D341Med (cell line): ENCODE data around the gene PHACTR3.

ENCODE experiments used
- DNase-seq: peaks from one replicate; pipeline ENCODE4 v3.0.0; 2012; ENCODE audit warnings: low spot score

Gene PHACTR3

DNA sequence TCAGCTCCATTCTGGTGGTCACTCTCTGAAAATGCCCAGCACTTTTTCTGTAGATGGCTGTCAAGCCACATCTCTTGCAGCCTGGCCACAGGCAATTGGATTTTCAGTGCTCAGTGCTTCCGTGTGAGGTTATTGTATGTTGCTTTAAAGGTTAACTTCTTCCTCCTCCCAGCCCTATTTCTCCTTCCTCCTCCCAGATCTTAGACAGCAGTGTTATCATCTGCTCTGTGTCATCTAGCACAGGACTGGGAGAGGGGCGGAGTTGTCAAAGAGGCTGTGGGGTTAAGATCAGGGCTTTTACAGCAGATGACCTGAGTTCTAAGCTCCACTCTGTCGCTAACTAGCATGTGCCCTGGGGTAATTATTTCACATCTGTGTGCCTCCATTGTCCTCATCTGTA is 129.0 kb downstream of the PHACTR3 start:
- DNase-seq, result no peak

DNA sequence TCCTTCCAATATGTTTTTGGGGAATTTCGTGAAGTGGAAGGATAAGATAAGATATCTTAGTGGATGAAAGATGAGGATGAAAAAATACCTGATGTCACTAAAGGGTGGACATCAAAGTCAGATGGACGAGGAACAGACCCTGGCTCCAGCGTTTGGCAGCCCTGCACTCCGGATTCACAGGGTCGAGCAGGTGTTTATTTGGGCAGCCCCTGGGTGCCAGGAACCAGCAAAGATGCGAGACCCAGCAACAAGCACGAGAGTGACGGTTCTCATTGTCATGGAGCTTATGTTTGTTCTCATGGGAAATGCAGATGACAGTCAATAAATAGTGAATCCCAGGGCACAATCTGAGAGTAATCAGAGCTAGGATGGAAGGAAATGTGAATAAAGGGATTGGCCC is 131.1 kb downstream of the PHACTR3 start:
- no peak for DNase-seq

DNA sequence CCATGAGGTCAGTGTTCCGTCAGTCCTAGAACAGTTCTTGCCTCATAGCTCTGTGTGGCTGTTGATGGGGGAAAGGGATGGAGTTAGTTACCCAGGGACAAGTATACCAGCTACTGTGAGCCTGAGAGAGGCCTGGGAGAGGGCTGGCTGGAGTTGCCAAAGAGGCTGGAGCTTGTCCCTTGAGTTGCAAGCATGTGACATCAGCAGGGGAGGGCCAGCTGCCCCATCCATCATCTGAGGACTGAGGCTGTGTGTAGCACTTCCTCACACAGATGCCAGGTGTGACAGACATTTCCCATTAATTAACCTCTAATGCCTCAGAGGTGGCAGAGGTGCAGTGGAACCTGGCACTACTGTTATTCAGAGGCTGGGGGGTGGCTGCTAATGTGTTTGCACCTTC is 131.6 kb downstream of the PHACTR3 start:
- DNase-seq, result no peak

DNA sequence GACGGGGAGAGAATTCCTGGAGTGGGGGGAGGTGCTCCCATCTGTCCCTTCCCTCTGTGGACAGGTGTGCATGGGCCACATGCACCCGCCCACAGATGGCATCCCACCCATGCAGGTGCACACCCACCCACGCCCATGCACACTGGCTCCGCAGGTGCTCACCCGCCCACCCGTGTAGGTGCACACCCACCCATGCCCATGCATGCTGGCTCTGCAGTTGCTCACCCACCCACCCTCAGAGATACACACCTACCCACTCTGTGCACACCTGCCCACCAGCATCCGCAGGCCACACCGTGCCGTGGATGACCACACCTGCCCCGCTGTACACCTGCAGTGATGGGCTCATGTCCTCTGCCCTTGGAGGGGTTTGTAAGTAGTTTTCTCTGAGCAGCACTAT is 132.0 kb downstream of the PHACTR3 start:
- DNase-seq, result no peak

DNA sequence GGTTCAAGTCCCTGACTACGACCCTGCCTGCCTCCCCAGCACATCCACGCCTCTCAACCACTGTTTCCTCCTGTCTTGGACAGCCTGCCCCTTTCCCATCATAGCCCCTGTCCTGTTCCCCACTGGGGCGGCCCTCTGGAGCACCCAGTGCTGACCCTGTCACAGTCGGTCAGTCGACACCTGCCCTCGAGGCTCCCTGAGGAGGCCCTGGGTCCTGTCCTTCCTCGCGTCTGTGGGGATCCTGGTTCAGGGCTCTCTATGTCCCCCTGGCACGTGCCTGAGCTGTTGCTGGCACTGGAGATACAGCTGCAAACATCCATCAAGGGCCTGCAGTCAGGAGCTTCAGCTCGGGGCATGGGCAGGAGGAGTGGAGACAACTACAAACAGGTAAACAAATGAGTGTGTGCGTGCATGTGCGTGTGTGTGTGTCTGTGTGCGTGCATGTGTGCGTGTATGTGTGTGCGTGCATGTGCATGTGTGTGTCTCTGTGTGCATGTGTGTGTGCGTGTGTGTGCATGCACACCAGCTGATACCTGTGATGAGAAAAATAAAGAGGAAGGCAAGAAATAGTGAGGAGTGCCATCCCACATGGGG is 132.8 kb downstream of the PHACTR3 start:
- DNase-seq, result no peak

DNA sequence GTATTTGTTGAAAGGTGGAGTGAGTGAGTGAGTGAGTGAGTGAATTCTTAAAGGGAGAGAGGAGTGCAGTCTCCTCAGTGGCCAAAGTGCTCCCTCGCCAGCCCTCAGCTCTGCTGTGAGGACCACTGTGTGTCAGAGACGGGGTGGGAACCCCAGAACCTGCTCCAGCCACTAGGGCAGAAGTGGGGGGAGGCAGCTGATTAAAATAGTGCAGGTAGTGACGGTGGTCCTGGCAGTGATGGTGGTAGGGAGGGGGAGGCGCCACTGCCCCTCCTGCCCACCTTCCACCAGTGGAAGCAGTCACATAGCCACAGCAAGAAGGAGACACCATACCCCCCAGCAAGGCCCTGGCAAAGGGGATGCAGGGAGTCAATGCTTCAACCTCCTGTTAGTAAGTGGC is 133.5 kb downstream of the PHACTR3 start:
- no peak for DNase-seq

DNA sequence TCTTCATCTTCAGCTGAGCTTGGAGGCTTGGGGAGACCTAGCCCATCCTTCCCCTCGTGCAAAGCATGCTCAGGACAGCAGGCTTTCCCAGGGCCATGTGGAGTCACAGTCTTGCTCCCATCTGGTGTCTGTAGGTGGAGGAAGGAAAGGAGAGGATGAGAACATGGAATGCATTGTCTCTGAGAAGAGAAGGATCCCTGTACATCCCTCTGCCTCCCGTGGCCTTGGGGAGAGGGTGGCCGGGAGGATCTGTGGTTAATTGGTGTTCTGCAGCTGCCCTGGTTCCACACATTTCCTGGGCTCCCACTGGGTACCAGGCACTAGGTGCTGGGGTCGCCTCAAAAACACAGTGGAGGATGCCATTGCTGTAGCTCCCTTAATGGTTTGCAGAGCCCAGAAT is 134.5 kb downstream of the PHACTR3 start:
- DNase-seq, result no peak

DNA sequence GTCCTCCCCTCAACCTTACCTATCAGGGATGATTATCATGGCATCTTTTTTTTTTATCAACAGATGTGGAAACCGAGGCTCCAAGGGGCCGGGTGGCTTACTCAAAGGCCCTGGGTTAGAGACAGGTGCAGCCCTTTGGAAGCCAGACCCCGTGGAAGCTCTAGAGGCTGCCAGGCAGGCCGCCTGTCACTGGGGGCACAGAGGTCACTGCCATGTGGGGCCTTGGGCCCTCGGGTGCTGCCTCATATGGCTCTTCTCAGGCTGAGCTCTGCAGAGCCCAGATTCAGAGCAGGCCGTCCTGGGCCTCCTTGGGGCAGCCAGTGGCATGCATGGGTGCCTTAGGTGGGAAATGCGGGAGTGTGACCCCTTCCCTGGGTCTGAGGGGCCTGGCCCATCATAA is 136.3 kb downstream of the PHACTR3 start:
- DNase-seq, result no peak

DNA sequence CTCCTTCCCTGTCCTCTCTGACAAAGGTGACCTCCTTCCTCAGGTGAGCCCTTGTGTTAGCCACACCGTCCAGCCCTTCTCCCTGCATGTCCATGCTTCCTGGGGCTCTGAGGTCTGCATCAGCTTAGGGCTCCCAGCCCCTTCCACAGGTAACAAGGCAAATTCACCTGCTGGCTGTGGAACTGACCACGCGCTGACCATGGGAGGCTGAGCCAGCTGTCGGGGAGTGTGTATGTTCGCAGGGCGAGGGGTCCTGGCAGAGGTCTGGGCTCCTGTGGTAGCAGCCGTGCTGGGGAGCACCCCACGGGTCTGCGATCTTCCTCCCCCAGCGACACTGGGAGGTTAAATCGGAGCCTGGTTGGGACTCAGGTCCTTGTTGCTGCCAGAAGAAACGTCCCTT is 136.7 kb downstream of the PHACTR3 start:
- DNase-seq, result no peak

DNA sequence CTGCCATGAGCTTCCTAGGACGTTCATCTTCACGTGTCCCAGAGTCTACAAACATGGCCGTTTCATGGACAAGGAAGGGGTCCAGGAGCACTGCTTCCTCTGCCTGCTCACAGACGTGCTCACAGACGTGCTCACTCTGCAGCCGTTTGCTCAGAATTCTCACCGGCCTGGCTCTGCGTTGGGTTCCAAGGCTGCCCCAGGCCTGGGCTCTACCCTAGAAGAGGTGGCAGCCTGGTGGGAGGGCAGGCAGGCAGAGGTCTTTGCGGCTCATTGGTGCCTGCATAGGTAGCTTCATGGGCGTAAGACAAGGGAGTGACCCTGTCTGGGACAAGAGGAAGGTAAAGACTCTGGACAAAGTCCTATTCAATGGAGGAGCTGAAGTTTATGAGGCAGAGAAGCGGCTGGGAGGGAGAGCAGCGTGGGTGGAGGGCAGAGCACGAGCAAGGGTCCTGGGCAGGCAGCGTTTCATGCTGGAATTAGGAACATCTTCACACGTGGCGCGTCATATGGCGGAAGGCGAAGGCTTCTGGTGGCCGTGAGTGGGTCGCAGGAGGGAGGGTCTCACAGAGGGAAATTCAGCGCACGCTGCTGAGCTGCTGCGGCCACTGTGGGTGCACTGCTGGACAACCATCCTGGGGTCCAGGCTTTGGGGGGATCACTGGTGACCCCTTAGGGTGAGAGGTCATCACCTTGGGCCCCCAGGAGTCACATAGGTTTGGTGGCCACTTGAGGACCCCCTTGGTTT is 138.2 kb downstream of the PHACTR3 start:
- DNase-seq, result no peak

DNA sequence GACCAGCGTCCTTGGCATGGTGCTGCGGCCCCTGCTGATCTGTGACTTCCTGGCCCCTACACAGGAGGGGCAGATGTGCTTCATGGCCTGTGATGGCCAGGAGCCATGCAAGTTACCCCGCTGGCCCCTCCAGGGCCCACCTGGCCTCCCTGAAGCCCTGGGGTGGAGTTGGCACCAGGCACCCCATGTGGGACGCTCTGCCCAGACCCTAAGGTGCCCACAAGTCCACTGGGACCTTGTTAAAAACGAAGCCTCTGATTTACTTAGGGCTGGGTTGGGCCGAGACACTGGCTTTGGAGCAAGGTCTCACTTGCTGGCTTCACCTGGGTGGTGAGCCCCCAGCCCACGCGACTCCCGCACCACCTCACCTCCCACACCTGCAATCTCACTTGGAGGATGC is 139.0 kb downstream of the PHACTR3 start:
- no peak for DNase-seq

DNA sequence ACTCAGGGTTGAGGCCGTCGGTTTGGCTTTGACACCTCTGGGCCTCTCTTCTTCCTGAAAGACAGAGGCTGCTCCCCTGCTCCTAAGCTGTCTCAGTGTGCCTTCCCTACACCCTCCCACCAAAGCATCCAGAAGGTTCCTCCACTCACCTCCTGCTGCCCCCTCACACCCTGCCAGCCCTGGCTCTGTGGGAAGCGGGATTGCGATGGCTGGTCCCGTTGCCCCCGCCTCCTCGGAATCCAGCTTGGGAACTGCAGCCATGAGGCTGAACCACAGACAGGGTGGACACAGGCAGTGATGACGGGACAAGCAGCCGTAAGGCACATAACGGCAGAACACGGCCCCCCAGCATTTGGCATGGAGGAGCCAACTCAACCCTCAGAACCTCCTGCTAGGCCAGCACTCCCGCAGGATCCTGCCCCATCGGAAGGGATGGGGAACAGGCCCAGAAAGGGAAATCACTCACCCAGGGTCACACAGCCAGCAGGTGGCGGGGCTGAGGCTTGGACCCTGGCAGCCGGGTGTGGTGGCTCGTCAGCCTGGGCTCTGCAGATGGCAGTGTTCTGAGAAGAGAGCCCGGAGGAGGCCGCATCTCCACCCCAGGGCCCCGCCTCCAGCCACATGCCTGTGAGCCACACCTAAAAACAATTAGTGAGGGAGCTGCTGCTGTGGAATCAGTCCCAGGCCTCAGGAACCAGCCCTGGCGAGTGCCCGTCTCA is 139.6 kb downstream of the PHACTR3 start:
- DNase-seq, result no peak

DNA sequence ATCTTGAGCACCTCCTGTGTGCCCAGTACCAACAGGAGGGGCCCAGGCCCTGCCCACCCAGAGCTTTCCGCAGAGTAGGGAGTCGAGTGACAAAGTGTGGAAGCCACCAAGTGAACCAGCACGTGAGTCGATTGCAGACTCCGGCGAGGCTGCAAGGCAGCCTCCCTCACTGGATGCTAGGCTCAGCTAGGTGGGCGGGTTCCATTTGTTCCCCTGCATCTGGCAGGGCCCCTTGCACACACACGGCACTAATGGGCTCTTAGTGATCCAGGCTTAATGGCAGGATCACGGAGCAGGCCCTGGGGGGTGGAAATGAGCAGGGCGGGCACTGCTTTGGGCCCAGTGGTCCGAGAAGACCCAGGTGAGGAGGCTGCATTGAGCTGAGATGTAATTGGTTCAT is 140.4 kb downstream of the PHACTR3 start:
- no peak for DNase-seq

DNA sequence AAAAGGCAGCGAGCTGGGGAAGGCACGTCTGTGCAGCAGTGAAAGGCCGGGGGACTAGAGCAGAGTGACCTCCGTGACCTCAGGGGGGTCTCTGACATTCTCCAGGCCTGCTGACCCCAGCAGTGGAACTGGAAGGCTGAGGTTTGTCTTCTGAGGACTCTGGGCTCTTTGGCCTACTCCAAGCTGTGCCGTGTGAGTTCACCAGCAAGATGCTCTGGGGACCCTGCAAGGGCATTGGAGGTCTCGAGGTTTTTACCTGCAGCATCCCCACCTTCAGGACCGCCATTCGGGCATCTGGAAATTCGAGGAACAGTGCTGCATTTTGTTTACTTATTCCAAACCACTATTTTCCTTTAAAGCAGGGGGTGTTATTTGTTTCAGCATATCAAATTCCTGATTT is 140.9 kb downstream of the PHACTR3 start:
- no peak for DNase-seq

DNA sequence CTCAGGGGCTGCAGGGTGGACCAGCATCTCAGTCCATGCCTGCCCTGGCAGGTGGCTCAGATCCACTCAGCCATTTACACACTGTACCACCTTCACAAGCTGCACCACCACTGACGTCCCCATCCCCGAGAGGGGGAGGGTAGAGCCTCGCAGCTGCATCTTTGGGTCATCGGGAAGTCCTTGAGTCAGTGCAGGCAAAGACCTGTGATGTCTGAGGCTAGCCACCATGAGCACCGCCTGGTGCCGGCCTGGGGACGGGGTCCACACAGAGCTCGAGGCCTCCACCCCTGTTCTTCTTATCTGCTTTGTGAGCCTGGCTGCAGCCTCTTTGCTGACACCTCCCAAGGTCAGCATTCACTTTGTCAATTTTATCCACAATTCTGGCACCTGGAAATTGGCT is 141.4 kb downstream of the PHACTR3 start:
- no peak for DNase-seq

DNA sequence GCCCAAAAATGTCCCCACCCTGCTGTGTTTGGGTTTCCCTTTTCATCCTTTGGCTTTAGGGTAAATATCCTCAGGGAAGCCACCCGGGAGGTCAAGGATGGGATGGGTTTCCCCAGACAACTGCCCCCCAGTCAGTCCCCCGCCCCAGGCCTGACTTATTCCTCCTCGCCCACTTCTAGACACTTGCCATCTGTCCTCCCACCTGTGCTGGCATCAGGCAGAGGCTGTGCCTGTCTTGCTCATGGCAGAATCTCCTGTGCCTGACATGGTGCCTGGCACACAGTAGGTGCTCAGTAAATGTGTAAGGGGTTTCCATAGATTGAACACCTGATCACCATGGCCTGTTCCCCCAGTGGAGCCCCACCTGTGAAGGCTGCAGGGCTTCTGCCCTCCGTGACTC is 141.8 kb downstream of the PHACTR3 start:
- no peak for DNase-seq

DNA sequence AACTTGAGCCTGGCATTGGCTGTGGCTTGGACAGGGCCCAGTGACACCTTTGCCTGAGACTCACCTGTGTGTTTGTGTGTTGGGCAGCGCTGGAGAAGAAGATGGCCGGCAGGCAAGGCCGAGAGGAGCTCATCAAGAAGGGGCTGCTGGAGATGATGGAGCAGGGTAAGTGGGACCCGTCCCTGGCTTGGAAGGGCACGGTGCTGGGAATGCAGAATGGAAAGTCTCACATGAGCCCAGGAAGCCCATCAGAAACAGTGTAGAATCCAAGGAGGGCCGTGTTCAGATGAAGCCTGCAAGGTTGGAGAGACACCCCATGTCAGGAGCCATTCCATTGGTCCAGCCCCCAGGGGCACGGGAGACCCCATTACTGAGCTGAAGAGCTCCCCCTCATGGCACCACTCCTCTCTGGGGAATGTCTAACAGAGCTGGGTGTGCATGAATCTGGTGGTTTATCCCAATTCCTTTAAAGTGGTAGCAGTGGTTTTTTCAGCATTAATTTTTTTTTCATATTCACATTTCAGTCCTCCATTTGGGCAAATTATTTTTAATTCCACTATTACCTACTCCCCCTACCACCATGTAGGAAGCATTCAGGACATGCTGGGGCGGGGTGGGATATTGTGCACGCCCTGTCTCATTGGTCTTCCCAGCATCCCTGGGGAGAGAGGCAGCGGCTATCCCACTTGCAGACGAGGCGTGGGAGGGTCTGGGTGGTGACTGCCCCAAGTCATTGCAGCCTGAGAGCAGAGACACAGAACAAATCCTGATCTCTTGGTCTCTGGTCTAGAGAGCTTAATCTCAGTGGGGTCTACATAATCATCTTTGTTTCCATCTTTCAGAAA is 143.6 kb downstream of the PHACTR3 start:
- DNase-seq, result no peak

DNA sequence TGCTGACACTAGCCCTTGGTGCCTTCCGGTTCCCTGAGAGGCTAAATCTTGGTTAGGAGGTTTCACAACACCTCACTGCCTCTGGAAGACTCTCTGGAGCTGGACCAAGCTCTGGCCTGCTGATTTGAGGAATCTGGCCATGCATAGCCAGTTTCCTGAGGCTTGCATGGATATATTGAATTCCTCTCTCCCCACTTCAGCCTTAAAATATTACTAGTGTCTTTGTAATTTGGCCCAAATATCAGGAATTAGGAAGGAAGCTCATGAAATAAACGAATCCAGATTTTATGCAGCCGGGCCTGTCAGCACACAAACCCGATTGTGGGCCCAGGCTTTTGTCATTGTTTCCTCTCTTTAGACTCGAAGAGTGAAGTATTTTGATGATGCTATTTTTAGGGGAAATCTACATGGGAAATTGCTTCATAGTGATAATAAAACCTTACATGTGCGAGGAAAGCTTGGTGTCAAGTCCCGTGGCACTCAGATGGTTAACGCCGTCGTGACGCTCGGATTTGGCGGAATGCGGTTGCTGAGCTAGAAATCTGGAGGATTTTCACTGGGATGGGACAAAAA is 144.4 kb downstream of the PHACTR3 start:
- no peak for DNase-seq

DNA sequence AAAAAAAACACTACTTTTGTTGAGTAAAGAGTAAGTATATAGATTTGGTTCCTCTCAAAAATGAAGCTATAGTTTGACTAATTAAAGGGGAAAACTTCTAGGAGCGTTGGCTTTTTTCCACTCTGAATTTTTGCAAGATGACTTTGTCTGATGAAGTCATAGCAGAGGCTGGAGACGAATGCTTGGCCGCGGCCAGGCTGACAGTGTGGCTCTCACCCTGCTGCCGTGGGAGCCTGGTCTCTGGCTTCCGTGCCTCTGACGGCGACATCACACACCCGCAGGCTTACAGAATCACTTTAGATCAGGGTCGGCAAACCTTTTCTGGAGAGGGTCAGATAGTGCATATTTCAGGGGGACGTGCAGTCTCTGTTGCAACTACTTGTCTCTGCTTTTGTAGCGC is 145.0 kb downstream of the PHACTR3 start:
- no peak for DNase-seq

DNA sequence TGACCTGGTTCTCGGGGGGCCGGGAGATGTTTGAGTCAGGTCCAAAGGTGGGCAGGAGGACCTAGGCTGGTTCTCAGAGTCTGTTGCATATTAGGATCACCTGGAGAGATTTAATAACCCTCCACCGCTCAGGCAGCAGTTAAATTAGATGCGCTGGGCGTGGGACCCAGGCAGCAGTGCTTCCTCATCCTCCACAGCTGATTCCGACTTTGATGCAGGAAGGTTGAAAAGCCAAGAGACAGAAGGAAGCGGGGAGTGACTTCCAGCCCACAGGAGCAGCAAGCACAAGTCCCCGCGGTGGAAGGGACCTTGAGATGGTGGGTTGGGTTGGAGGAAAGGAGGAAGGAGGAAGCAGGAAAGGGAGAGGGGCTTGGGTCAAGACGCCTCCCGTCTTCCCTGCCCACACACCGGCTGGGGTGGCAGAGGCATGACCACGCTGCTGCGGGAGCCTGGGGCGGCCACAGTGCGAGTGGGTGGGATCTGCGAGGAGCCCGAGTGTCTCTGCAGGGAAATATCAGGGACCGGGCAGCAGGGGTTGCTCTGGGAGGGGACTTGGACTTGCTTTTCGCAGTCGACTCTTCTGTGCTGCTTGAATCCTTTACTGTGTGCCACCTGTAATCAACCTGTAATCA is 146.0 kb downstream of the PHACTR3 start:
- DNase-seq, result no peak

DNA sequence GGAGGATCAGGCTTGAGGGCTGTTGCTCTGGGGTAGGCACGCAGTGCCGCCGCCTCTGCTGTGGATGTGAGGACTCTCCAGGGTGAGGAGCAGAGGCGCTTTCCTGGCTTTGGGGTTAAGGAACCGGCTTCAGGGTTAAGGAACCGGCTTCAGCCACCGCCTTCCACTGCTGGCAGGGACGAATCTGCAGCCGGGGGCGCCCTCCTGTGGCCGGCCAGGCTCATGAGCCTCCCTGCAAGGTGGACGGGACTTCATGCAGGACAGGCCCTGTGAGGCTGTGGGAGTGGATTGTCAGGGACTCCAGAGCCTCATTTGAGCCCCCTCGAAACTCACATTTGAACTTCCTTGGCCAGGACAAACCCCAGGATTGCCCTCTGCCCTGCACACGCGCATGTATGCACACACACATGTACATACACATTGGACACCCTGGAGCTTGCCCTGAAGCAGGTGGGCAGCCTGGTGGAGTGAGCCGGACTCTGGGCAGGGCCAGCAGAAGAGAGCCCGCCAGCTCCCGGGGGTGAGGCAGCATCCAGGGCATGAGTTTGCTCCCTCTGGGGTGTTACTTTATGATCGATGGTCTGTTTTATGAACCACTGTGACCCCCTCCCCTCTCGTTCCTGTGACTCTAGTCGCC is 146.9 kb downstream of the PHACTR3 start:
- DNase-seq, result peak; percentile 82
